ENCODE data around the gene DDHD1. TPM values are rescaled to one million over a fixed set of nuclear protein-coding genes. Genes with fewer than 3 reads are reported as not detected.
"Not testable (repeated sequence)": the region's sequence is repeated elsewhere in the genome, so short reads cannot be mapped to it uniquely, and the experiment has no call there.

The DDHD1 gene
- total and polyA plus RNA-seq, 12 donors = 4.6 to 34.9 (median 8.1) TPM

DNA sequence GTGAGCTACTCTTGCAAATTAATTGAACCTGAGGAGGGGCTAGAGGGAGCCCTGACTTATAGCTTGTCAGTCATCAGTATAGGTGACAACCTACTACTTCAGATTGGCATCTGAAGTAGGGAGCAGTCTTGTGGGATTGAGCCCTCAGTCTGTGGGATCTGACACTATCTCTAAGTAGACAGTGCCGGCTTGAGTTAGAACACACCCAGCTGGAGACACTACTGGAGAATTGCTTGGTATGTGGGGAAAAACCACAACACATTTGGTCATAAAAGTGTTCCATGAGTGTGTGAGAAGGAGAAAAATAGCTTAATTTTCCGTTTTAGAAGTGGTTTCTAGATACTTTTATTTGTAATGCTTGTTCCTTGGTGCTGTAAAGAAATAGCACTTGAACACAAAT lies 30.5 kb upstream of the DDHD1 start:
- Histone ChIP-seq H3K4me3 (no peak overlapping the region), H3K36me3 (replicated peaks in 1 of 2) (no peaks in the 10 kb centered on the region), H3K27ac (no peak overlapping the region), H3K4me1 (replicated peaks in 1 of 2) (no peaks in the 10 kb centered on the region), H3K27me3 (no peaks in the 10 kb centered on the region), H3K9me3 (replicated peaks in 1 of 3) (no peaks in the 10 kb centered on the region)
- DNase-seq = no peak
- 72 to 79% (median 75%) methylated on average over 2 of the region's 2 CpGs for WGBS, 4 donors
- no peak for TF ChIP-seq POLR2A (IDR thresholded peaks at IDR 0.05)
- TF ChIP-seq, protein P1, sequence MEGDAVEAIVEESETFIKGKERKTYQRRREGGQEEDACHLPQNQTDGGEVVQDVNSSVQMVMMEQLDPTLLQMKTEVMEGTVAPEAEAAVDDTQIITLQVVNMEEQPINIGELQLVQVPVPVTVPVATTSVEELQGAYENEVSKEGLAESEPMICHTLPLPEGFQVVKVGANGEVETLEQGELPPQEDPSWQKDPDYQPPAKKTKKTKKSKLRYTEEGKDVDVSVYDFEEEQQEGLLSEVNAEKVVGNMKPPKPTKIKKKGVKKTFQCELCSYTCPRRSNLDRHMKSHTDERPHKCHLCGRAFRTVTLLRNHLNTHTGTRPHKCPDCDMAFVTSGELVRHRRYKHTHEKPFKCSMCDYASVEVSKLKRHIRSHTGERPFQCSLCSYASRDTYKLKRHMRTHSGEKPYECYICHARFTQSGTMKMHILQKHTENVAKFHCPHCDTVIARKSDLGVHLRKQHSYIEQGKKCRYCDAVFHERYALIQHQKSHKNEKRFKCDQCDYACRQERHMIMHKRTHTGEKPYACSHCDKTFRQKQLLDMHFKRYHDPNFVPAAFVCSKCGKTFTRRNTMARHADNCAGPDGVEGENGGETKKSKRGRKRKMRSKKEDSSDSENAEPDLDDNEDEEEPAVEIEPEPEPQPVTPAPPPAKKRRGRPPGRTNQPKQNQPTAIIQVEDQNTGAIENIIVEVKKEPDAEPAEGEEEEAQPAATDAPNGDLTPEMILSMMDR (IDR thresholded peaks at IDR 0.05) = no peak
- intact Hi-C loops (cut with DNase I) = no loop called here

DNA sequence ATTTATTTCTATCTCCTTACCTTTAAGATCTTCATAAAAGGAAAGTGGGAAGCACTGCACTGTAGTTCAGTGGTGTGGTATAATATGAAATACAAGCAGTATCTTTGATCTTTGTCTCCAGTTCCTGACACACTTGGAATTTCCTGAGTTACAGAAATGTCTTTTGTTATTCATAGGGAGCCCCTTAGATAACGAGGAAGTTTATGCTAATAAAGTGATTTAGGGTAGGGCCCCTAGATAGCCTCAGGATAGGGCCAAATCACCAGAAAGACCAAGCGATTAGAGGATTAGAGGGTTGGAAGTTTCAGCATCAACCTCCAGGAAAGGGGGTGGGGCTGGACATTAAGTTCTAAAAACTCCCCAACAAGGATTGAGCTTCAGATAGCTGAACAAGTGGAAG lies 29.9 kb upstream of the DDHD1 start:
- Histone ChIP-seq H3K4me3 (no peak overlapping the region), H3K9me3 (replicated peaks in 1 of 3) (no peaks in the 10 kb centered on the region), H3K27ac (no peak overlapping the region), H3K36me3 (replicated peaks in 1 of 2) (no peaks in the 10 kb centered on the region), H3K4me1 (replicated peaks in 1 of 2) (no peaks in the 10 kb centered on the region), H3K27me3 (no peaks in the 10 kb centered on the region)
- TF ChIP-seq, protein P1 (IDR thresholded peaks at IDR 0.05) = no peak
- TF ChIP-seq POLR2A (IDR thresholded peaks at IDR 0.05) = no peak
- intact Hi-C loops (cut with DNase I) = no loop called here
- WGBS, 4 donors = 63 to 72% (median 64%) methylated on average over 2 of the region's 2 CpGs
- DNase-seq = no peak

DNA sequence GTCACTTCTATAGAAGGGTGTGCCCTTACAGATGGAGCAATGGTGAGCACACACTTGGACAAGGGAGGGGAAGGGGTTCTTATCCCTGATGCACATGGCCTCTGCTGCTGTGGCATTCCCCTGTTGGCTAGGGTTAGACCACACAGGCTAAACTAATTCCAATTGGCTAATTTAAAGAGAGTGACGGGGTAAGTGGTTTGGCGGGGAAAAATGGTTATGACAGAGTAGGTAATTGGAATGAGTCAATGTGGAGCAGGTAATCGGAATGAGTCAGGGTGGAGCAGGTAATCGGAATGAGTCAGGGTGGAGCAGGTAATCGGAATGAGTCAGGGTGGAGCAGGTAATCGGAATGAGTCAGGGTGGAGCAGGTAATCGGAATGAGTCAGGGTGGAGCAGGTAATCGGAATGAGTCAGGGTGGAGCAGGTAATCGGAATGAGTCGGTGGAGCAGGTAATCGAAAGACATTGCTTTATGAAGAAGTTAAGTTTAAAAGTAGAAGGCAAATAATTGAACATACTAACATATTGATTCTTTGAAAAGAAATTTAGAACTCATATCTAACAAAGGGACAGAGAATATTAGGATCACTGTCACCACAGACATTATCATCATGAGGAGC lies 28.4 kb upstream of the DDHD1 start:
- DNase-seq; intact Hi-C loops (cut with DNase I); H3K9me3 ChIP-seq (replicated peaks in 1 of 3); H3K4me3 ChIP-seq; H3K27me3 ChIP-seq; H3K36me3 ChIP-seq (replicated peaks in 1 of 2); H3K27ac ChIP-seq; H3K4me1 ChIP-seq (replicated peaks in 1 of 2): not testable (repeated sequence)
- 88 to 94% (median 91%) methylated on average over 10 to 11 of the region's 11 CpGs for WGBS, 4 donors

DNA sequence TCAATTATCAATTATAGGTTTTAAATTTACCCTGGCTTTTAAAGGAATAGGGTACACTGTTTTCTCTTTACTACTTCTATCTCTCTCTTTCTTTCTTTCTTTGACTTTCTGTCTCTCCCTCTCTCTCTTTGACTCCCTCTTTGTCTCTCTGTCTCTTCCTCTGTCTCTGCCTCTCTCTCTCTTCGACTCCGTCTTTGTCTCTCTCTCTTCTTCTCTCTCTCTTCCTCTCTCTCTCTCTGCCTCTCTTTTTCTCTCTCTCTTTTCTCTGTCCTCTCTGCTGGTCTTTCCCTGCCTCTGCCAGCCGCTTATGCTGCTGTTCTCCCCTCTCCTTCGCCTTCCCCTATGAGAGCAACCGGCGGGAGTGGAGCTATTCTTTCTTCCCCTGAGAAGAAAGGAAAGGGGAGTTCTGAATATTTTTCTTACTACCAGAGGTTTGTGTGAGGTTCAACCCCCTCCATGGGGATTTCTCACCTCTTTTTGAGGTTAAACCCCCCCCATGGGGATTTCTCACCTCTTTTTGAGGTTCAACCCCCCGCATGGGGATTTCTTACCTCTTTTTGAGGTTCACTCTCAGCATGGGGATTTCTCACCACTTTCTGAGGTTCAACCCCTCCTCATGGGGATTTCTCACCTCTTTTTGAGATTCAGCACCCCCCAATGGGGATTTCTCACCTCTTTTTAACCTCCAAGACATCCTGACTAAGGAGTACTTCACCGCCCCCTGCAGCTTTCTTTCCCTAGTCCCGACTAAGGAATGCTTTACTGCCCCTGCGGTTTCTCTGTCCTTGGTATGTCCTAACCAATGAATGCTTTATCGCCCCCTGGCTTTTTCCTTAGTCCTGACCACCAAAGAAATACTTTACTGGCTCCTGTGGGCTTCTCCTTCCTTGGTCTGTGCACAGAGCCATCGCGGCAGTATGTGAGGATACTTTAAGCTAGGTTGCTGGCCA lies 27.4 kb upstream of the DDHD1 start:
- Histone ChIP-seq H3K36me3 (replicated peaks in 1 of 2) (no peaks in the 10 kb centered on the region), H3K4me1 (replicated peaks in 1 of 2) (no peaks in the 10 kb centered on the region), H3K9me3 (replicated peaks in 1 of 3) (no peaks in the 10 kb centered on the region), H3K27me3 (no peaks in the 10 kb centered on the region), H3K4me3 (no peak overlapping the region), H3K27ac (no peak overlapping the region)
- DNase-seq = no peak
- 86 to 89% (median 88%) methylated on average over 13 of the region's 13 CpGs for WGBS, 4 donors
- intact Hi-C loops (cut with DNase I) = no loop called here
- TF ChIP-seq, protein P1 (IDR thresholded peaks at IDR 0.05) = no peak
- no peak for TF ChIP-seq POLR2A (IDR thresholded peaks at IDR 0.05)

DNA sequence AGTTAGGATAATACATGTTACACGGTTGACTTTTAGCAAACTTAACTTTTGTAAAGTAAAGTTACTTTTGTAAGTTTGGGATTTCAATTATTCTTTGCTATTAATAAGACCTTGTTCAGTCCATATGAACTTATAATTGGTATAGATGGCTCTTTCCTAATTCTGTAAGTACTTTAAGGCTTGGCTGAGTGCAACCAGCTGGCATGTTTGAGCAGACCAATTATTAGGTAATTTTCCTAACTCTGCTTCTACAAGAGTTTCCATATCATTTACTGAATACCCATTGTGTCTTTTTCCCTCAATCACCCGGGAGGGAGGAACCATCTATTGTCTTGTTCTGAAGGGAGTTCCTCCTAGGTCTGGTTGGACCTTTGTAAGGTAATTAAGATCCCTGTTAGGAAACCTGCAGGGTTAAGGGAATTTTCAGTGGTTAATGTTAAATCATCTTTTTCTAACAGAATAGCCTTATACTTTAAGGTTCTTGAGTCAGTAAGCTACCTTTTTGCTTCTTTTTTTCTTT lies 26.4 kb upstream of the DDHD1 start:
- intact Hi-C loops (cut with DNase I); H3K9me3 ChIP-seq (replicated peaks in 1 of 3); H3K4me3 ChIP-seq; H3K36me3 ChIP-seq (replicated peaks in 1 of 2); DNase-seq; H3K27me3 ChIP-seq; H3K4me1 ChIP-seq (replicated peaks in 1 of 2); H3K27ac ChIP-seq: not testable (repeated sequence)
- WGBS, 4 donors = 71 to 86% (median 76%) methylated on average over 2 of the region's 2 CpGs

Measured in adrenal gland (tissue), 12 donors.